Activated CD4-positive, alpha-beta T cell treated with anti-CD3 and anti-CD28 coated beads, Interleukin-2, amount 10 ng/mL, durations not matched to agents 24 days and 14 days (primary cell): ENCODE data around the gene DNAJB5. TPM values are rescaled to one million over a fixed set of nuclear protein-coding genes. Genes with fewer than 3 reads are reported as not detected.
"Not testable (repeated sequence)": the region's sequence is repeated elsewhere in the genome, so short reads cannot be mapped to it uniquely, and the experiment has no call there.

ENCODE experiments used
- DNase-seq: peaks from one replicate; pipeline ENCODE4 v3.0.0; 2022
- H3K27ac Mint-ChIP-seq: one replicate; pipeline ENCODE4 v1.8.0; 2022; ENCODE audit warnings: mild to moderate bottlenecking, mixed read lengths
- H3K27me3 Mint-ChIP-seq: one replicate; pipeline ENCODE4 v1.8.0; 2022; ENCODE audit warnings: mixed read lengths
- H3K36me3 Mint-ChIP-seq: one replicate; pipeline ENCODE4 v1.8.0; 2022; ENCODE audit warnings: low read depth, mild to moderate bottlenecking, mixed read lengths
- H3K4me1 Mint-ChIP-seq: one replicate; pipeline ENCODE4 v1.8.0; 2021; ENCODE audit warnings: mixed read lengths
- H3K4me3 Mint-ChIP-seq: one replicate; pipeline ENCODE4 v1.8.0; 2022; ENCODE audit warnings: mild to moderate bottlenecking, moderate library complexity, mixed read lengths
- H3K9me3 Mint-ChIP-seq: one replicate; pipeline ENCODE4 v1.8.0; 2021; ENCODE audit warnings: mixed read lengths
- intact Hi-C: fragments of 100-400 bp; cut with micrococcal nuclease; formaldehyde crosslinking; loops from one replicate; pipeline ENCODE4 v1.15.1; 2023
- total RNA-seq: library from RNA; stranded (reverse); gene quantifications from 2 replicates; pipeline ENCODE4 v1.2.3, GENCODE V29; 2022

DNAJB5 gene
- total RNA-seq = 7.7 and 10.6 TPM in 2 replicates

- H3K36me3 Mint-ChIP-seq = peaks cover 7% of the 10 kb centered on the region
- peak; percentile 100 for DNase-seq
- H3K4me1 Mint-ChIP-seq = peaks cover 73% of the 10 kb centered on the region
- peak within 1 kb of the TSS; percentile 89 for H3K27ac Mint-ChIP-seq
- intact Hi-C loops = loop anchor here (1.0 to 5.0 kb wide), 5 partner anchors 27 to 287 kb away; partner anchors contain the start of gene PIGO
- H3K27me3 Mint-ChIP-seq = no peaks in the 10 kb centered on the region
- peak within 1 kb of the TSS; percentile 86 for H3K4me3 Mint-ChIP-seq
- no peaks in the 10 kb centered on the region for H3K9me3 Mint-ChIP-seq
These were observed at the start of gene DNAJB5 for GRCh38 chr9:34989003-34989945. DNAJB5 (plus strand) TSS chr9:34989745; CDS start chr9:34990631, 886 bp downstream.

DNA sequence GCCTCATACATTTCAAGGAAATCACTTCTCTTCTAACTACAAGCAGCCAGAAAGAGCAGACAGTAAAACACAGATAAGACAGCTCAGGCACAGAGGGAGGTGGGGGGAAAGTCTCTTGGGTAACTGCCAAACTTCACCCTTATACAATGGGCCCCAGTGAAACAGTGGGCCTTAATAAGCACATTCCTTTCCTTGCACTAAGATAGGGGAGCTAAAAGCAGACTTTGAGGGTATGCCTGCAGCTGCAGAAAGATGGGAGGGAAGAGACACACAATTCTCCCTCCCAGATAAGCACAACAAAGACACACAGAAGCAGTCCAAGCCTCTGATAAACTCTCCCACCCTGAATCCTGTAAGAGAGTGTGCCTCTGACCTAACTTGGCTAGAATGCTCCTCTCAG, 49.6 kb upstream of the DNAJB5 start:
- H3K36me3 Mint-ChIP-seq, intact Hi-C loops, H3K27me3 Mint-ChIP-seq, DNase-seq, H3K4me3 Mint-ChIP-seq, H3K27ac Mint-ChIP-seq, H3K4me1 Mint-ChIP-seq, H3K9me3 Mint-ChIP-seq: not testable (repeated sequence)

DNA sequence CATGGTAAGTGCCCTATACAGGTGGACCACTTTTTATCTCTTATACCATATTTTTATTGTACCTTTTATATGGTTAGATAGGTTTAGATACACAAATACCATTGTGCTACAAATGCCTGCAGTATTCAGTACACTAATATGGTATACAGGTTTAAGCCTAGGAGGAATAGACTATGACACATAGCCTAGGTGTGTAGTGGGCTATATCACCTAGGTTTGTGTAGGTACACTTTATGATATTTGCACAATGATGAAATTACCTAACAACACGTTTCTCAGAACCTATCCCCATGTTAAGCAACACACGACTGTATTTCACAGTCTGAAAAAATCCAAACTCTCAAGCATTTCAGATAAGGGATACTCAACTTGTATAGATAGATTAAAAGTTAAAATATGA, 41.1 kb upstream of the DNAJB5 start:
- no peak for DNase-seq
- Mint-ChIP-seq H3K27ac (no peak overlapping the region), H3K9me3 (no peaks in the 10 kb centered on the region), H3K4me3 (no peak overlapping the region), H3K36me3 (no peaks in the 10 kb centered on the region), H3K4me1 (peaks cover 3% of the 10 kb centered on the region), H3K27me3 (peaks cover 44% of the 10 kb centered on the region)
- intact Hi-C loops = no loop called here

- H3K4me1 Mint-ChIP-seq = peaks cover 3% of the 10 kb centered on the region
- intact Hi-C loops = no loop called here
- no peaks in the 10 kb centered on the region for H3K36me3 Mint-ChIP-seq
- H3K4me3 Mint-ChIP-seq = no peak overlapping the region
- H3K27me3 Mint-ChIP-seq = peaks cover 64% of the 10 kb centered on the region
- no peak overlapping the region for H3K27ac Mint-ChIP-seq
- DNase-seq = no peak
- no peaks in the 10 kb centered on the region for H3K9me3 Mint-ChIP-seq
These were observed 35.3 kb upstream of the DNAJB5 start for GRCh38 chr9:34954225-34954624.

- H3K9me3 Mint-ChIP-seq, H3K27ac Mint-ChIP-seq, H3K36me3 Mint-ChIP-seq, H3K4me1 Mint-ChIP-seq, DNase-seq, H3K4me3 Mint-ChIP-seq, intact Hi-C loops: not testable (repeated sequence)
- H3K27me3 Mint-ChIP-seq = peaks cover 69% of the 10 kb centered on the region
These were observed 33.5 kb upstream of the DNAJB5 start for GRCh38 chr9:34956066-34956465.

DNA sequence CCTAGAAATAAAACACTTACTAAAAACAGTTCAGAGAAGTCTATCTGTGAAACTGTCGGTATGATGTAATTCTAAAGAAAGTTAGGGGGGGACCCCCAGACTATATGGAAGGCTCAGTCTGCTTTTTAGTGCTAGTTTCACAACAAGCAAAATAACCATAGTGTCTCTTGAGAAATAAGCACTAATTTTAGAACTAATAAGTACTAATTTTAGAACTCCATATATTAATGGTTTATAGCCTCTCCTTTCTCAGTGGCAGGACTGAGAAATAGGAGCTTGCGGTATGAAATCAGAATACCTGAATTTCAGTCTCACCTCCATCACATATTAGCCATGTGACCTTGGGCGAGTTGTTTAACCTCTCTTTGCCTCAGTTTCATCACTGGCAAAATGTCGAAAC, 32.9 kb upstream of the DNAJB5 start:
- Mint-ChIP-seq H3K9me3 (no peaks in the 10 kb centered on the region), H3K27ac (no peak overlapping the region), H3K4me1 (peaks cover 12% of the 10 kb centered on the region), H3K27me3 (peaks cover 66% of the 10 kb centered on the region), H3K4me3 (no peak overlapping the region), H3K36me3 (no peaks in the 10 kb centered on the region)
- intact Hi-C loops = no loop called here
- DNase-seq = no peak

DNA sequence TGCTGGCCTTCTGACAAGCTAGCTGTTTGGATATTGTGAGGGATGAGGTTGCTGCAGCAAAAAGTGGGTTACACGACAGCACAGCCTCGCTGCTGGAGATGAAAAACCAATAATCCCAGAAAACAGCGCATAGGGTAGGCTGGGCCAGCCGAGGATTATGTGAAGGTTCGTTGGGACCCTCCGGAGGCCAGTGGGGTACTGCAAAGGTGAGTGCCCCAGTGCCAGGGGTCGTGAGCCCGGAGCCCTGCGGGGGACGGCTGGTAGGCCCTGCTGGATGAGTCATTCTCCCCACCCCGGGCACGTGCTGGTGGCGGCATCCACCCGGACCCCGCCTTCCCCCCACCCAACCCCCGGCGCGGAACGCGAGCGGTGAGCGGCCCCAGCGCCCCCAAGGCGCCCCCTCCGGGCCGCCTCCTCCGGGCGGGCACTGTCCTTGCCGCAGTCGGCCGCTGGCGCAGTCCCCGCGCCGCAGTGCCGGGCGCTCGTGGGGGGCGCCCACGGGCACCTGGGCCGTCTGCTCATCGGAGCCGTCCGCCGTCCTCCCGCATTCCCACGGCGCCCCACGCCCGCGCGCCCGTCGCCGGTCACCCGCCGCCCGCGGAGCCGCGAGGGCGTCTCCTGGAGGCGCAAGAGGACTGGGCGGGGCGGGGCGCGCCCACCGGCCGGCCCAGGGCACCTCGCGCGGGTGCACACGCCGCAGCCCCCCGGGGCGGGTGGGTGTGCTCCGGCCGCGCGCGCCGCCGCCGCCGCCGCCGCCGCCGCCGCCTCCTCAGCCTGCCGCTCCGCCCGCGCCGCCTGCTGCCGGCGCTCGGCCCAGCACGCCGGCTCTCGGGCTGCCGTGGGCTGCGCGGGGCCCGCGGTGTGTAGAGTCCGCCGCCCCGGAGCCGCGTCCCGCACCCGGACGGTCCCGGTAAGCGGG, 31.8 kb upstream of the DNAJB5 start, which contains the start of gene PHF24:
Gene PHF24, plus strand, starts transcription at position 794 of the 919 bp plus-strand sequence. CDS start 13,014 bp downstream, outside the sequence.
- H3K27me3 Mint-ChIP-seq = peaks cover 55% of the 10 kb centered on the region
- H3K36me3 Mint-ChIP-seq = no peaks in the 10 kb centered on the region
- H3K4me3 Mint-ChIP-seq = peak within 1 kb of the TSS; percentile 53
- no peaks in the 10 kb centered on the region for H3K9me3 Mint-ChIP-seq
- peaks cover 21% of the 10 kb centered on the region for H3K4me1 Mint-ChIP-seq
- H3K27ac Mint-ChIP-seq = no peak within 1 kb of the TSS
- peak; percentile 73 for DNase-seq
- intact Hi-C loops = no loop called here

DNA sequence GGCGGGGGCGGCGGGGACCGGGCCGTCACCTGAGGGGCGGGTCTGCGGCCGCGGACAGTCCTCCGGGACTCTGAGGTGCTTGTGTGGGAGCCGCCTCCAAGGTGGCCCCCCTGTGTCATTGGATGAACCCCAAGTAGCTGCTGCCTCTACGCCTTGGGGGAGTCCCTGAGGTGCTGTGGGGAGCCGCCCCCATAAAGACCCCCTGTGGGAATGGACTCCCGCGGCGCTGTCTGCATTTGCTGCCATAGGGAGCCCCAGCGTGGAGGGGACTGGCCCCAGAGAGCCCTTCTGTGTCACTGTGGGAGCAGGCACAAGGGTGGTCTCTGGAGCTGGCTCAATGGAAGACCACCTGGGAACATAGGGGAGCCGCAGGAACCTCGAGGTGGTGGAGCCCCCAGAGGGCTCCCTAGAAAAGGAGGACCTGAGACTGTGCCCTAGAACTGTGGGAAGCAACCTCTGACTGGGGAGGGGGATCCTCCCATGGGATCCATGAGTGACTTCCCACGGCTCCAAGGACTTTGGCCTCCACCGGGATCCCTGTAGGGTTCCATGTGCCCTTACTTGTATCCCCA, 31.0 kb upstream of the DNAJB5 start:
- intact Hi-C loops = no loop called here
- no peak overlapping the region for H3K27ac Mint-ChIP-seq

DNA sequence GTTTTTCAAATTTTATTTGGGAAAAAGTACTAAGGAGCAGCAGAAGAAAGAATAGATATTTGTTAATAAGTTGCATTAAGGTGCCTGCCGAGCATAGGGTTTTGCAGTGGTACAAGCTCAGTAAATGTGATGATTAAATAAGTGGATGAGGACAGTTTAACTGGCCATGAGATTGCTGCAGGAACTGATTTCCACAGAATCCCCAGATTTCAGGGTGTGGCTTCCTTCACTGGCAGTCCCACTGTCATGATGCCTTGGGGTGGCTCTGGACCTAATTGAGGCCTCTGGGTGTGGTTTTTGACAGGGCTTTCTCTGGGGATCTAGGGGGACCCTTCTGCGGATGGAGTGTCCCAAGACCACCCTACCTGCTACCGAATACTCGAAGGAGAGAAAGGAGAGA, 30.1 kb upstream of the DNAJB5 start:
- intact Hi-C loops = no loop called here
- no peak overlapping the region for H3K4me3 Mint-ChIP-seq
- H3K4me1 Mint-ChIP-seq = peaks cover 33% of the 10 kb centered on the region
- H3K9me3 Mint-ChIP-seq = no peaks in the 10 kb centered on the region
- H3K36me3 Mint-ChIP-seq = no peaks in the 10 kb centered on the region
- H3K27me3 Mint-ChIP-seq = peaks cover 55% of the 10 kb centered on the region
- no peak for DNase-seq
- no peak overlapping the region for H3K27ac Mint-ChIP-seq

More for the DNA sequence above, 31.0 kb upstream of the DNAJB5 start:
- no peaks in the 10 kb centered on the region for H3K9me3 Mint-ChIP-seq
- H3K27me3 Mint-ChIP-seq = peaks cover 49% of the 10 kb centered on the region
- peaks cover 26% of the 10 kb centered on the region for H3K4me1 Mint-ChIP-seq
- DNase-seq = no peak
- peak overlapping the region; percentile 30 for H3K4me3 Mint-ChIP-seq
- H3K36me3 Mint-ChIP-seq = no peaks in the 10 kb centered on the region

- no peaks in the 10 kb centered on the region for H3K36me3 Mint-ChIP-seq
- DNase-seq = no peak
- peak overlapping the region; percentile 36 for H3K4me3 Mint-ChIP-seq
- no peaks in the 10 kb centered on the region for H3K9me3 Mint-ChIP-seq
- peak overlapping the region; percentile 45 for H3K27ac Mint-ChIP-seq
- intact Hi-C loops = loop anchor here (1.0 to 5.0 kb wide), 3 partner anchors 23 to 65 kb away; partner anchors contain the start of gene DNAJB5
- peaks cover 58% of the 10 kb centered on the region for H3K27me3 Mint-ChIP-seq
- peaks cover 36% of the 10 kb centered on the region for H3K4me1 Mint-ChIP-seq
These were observed 27.7 kb upstream of the DNAJB5 start for GRCh38 chr9:34961574-34962490.

- Mint-ChIP-seq H3K4me3 (peak overlapping the region; percentile 36), H3K36me3 (no peaks in the 10 kb centered on the region), H3K27me3 (peaks cover 58% of the 10 kb centered on the region), H3K4me1 (peaks cover 38% of the 10 kb centered on the region), H3K9me3 (no peaks in the 10 kb centered on the region), H3K27ac (peak overlapping the region; percentile 45)
- no peak for DNase-seq
- intact Hi-C loops = loop anchor here (1.0 to 5.0 kb wide), 3 partner anchors 23 to 65 kb away; partner anchors contain the start of gene DNAJB5
These were observed 27.0 kb upstream of the DNAJB5 start for GRCh38 chr9:34962546-34962945.

GRCh38 chr9:34963552-34963951, 26.0 kb upstream of the DNAJB5 start:
- no peak overlapping the region for H3K4me3 Mint-ChIP-seq
- H3K9me3 Mint-ChIP-seq = no peaks in the 10 kb centered on the region

More at GRCh38 chr9:34963552-34963951, 26.0 kb upstream of the DNAJB5 start:
- intact Hi-C loops = loop anchor here (5.0 kb wide), 1 partner anchor 66 kb away; a partner anchor contains a TSS
- Mint-ChIP-seq H3K4me1 (peaks cover 38% of the 10 kb centered on the region), H3K27me3 (peaks cover 61% of the 10 kb centered on the region), H3K36me3 (no peaks in the 10 kb centered on the region), H3K27ac (no peak overlapping the region)
- DNase-seq = no peak
